ENCODE measurements around the gene STBD1. TPM values are rescaled to one million over a fixed set of nuclear protein-coding genes. Genes with fewer than 3 reads are reported as not detected.

Gene STBD1
- total and polyA plus RNA-seq, 2 of the 4 experiments (the other 2 are of a cell fraction) = 1.7 to 3.0 TPM

DNA sequence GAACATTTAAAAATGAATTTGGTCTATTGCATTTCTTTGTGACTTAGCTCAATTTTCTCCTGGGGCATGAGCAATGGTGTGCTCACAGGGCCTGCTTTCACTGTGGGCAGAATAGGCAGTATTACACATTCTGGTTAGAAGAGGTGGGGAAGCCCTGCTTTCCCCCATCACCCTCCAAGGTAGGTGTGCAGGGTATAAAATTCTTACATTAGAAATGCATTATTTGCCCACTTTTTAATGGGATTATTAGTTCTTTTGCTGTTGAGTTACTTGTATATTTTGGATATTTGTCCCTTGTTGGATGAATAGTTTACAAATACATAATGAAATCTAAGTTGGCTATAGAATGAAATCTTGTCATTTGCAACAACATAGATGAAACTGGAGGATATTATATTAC is 8.3 kb upstream of the STBD1 start:
- Histone ChIP-seq H3K14ac (replicated peaks; ENCODE audit: low read depth, low read length) (no peak overlapping the region), H3K9me1 (ENCODE audit: insufficient read depth, low read length) (no peaks in the 10 kb centered on the region; the same call in 1 of the 2 replicates), H2BK20ac (ENCODE audit: low read depth, low read length) (no peak overlapping the region), H2BK5ac (ENCODE audit: low read depth, low read length, poor library complexity, severe bottlenecking) (no peak overlapping the region), H2AK9ac (replicated peaks; ENCODE audit: low read depth, low read length, poor library complexity) (no peak overlapping the region), H3K4ac (ENCODE audit: low read depth, low read length) (no peak overlapping the region), H2AFZ (replicated peaks; ENCODE audit: low read length, poor library complexity) (no peak overlapping the region), H3K4me3 (ENCODE audit: insufficient read depth, low read depth, low read length) (no peak overlapping the region), H3K4me2 (ENCODE audit: low read depth, low read length) (no peak overlapping the region), H2AK5ac (ENCODE audit: low read depth, low read length) (no peak overlapping the region), H3K79me1 (ENCODE audit: low read depth in 1 of 2, low read length in 2 of 2) (no peaks in the 10 kb centered on the region), H4K5ac (ENCODE audit: low read depth, low read length) (no peak overlapping the region), H3K27ac (ENCODE audit: insufficient read depth, low read length) (no peak overlapping the region), H3K9ac (ENCODE audit: low read depth, low read length) (no peak overlapping the region), H3K56ac (ENCODE audit: extremely low read depth, insufficient read depth, low read length) (no peak overlapping the region), H3K23ac (ENCODE audit: low read depth, low read length) (no peak overlapping the region), H4K91ac (ENCODE audit: insufficient read depth, low read depth, low read length) (no peak overlapping the region), H4K8ac (ENCODE audit: low read depth in 2 of 2, low read length in 2 of 2) (no peak overlapping the region), H3K27me3 (ENCODE audit: control insufficient read depth, insufficient read depth, low read length) (peaks cover 4% of the 10 kb centered on the region), H3K4me1 (ENCODE audit: control insufficient read depth, insufficient read depth, low read length) (peaks cover 4% of the 10 kb centered on the region; the same call in 1 of the 2 replicates), H4K20me1 (ENCODE audit: insufficient read depth, low read length) (no peaks in the 10 kb centered on the region), H3K9me3 (ENCODE audit: control insufficient read depth, insufficient read depth, low read length) (peaks cover 9% of the 10 kb centered on the region), H3K36me3 (ENCODE audit: control insufficient read depth, insufficient read depth, low read length) (no peaks in the 10 kb centered on the region), H2BK120ac (ENCODE audit: low read depth, low read length) (no peak overlapping the region), H3K18ac (ENCODE audit: low read depth, low read length) (no peak overlapping the region), H2BK15ac (ENCODE audit: low read depth, low read length) (no peak overlapping the region)
- dilution Hi-C loops (cut with HindIII; ENCODE audit: low sequenced_read_pairs, unreplicated experiment) (no loop called here), in situ Hi-C loops (cut with MboI; ENCODE audit: low sequenced_read_pairs) (no loop called here), intact Hi-C loops (cut with micrococcal nuclease) (no loop called here)
- ChIA-PET CTCF (no interaction called here), POLR2A (ENCODE audit: unreplicated experiment) (no interaction called here)
- no TSS peak for BruUV-seq (replicated peaks)
- DNase-seq = no peak
- ATAC-seq (ENCODE audit: low read depth) = no peak
- TF ChIP-seq RAD21 (IDR thresholded peaks at IDR 0.05; ENCODE audit: low read length) = no peak

All from IMR-90 (cell line).